ENCODE results near the gene KCNA10.
A peak's percentile ranks its signal among the peaks of the same experiment; 100 is the strongest.
"Not testable (repeated sequence)": the region's sequence is repeated elsewhere in the genome, so short reads cannot be mapped to it uniquely, and the experiment has no call there.

Gene KCNA10

DNA sequence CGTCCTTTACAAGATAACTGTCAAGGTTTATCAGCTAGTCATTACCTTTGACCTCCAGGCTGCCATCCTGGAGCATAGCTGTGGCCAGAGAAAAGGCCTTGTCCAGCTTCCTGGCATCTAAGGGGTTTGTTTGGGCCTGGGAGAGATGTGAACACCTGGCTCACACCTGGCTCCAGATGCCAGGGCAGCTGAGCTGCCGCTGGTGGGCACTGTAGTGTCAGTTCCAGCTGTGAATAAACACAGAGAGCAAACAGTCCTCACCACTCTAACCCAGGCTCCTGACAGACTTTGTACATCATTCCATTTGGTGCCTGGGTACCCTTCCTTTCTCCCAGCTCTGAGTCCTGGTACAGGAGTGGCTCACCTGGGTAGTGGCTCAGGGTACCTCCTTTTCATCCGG is 14.3 kb upstream of the KCNA10 start:
- no peak for DNase-seq (ENCODE audit: low spot score)

DNA sequence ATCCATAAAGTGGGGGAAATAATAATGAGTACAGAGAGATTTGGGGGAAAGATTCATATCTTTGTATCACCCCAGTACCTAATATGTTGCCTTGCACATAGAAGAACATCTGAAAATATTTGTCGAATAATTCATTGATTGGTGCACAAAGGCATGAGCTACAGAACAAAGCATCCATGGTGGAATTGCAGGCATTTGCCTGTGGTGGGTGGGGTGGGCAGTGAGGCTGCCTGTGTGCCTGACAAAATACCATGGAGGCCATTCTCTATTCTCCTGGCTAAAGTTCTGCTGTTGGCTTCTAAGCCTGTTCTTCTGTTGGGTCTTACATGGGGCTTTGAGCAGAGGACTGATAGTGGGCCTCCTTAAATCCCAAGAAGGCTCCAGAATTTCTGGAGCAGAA is 10.0 kb upstream of the KCNA10 start:
- no peak for DNase-seq (ENCODE audit: low spot score)

DNA sequence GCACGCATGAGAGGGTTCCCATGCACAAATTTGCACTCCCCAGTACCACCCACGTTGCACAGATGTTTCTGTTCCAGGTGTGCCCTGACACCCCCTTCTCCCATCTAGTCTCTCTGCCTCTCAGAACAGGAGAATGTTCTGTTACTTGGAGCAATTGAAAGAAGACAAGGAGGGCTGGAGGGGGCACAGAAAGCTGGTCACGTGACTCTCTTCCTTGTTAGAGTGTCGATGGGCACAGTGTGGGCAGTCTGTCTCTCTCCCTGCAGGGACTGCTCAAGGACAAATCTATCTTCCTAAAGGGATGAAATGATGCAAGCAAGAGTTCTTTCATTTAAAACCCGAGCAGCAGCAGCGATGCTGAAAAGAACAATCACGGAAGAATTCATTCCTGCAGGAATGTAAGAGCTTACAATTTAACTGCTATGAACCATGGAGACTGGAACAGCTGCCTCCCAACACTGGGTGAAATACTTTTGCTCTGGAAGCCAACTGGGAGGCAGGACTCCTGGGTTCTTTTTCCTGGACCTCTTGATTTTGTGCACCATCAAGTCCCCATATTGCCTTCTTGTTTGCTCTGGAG is 7.3 kb upstream of the KCNA10 start:
- no peak for DNase-seq (ENCODE audit: low spot score)

DNA sequence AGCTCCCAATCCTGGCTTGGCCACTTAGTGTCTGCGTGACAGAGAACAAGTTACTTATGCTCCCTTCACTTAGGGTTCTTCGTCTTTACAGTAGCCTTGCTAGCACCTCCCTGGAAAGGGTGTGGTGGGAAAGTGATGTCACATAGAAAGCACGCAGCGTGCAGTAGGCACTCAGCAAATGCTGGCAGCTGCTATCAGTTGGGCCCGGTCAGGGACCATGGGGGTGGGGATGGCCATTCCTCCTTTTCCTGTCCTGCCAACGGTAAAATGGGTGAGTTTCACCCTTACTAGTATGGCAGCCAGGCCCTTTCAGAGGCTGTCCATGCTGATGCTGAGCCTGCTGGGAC is 6.2 kb upstream of the KCNA10 start:
- DNase-seq (ENCODE audit: low spot score), result no peak

DNA sequence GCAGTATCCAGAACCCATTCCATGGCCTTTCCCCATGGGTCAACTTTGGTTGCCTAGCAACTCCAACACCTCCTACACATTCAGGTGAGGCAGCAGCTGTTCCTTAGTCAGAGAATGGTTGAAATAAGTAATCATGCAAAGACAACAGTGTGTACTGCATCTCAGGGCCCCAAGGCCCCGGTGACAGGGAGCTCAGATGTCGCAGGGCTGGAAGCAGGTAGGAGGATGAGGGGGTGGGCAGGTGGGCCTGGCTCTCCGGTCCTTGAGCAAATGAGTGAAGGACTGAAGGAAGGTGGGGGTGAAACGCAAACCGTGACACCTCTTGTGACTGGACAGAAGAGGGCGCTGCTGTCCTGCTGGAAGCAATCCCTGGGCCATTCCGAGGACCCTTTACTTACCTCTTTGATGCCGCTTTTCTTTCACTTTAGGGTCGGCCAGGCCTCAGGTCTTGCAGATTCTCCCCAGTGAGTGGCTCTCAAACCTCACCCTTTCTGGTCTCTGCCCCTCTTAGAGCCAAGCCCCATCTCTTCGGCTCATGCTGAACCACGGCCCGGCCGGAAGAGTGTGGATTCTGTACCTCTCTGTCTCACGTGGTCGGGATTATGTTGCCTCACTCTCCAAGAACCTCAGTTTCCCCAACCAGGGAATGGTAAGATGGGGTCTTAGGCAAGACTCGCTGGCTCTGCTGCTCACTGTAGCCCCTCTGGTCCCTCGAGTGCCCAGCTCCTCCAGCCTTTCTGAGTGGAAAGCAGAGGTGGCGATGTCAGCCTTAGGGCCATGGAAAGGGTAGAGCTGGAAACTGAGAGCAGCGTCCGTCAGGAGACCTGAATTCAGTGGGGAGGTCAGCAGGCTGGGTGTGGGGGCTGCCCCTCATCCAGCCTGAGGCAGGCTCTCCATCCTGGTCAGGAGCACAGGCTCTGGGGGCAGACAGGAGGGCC is 5.6 kb upstream of the KCNA10 start:
- peak; percentile 44 for DNase-seq (ENCODE audit: low spot score)

DNA sequence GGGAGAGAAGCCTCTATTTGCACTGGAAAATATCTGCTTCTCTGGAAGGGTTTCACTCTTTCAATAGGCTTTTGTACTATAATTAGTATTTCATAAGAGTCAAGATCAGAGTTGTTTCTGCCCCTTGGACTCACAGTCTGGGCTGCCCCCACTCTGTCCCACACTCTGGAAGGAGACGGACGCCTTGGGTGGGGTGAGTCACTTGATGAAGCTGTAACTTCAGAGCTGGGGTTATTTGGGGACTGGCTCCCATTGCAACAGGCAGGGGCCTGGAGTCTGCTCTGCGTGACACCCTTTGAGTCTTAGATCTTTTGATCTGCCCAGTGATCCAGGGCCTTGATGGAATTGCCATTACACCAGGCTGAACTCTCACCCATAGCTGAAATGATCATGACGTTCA is 4.0 kb upstream of the KCNA10 start:
- no peak for DNase-seq (ENCODE audit: low spot score)

DNA sequence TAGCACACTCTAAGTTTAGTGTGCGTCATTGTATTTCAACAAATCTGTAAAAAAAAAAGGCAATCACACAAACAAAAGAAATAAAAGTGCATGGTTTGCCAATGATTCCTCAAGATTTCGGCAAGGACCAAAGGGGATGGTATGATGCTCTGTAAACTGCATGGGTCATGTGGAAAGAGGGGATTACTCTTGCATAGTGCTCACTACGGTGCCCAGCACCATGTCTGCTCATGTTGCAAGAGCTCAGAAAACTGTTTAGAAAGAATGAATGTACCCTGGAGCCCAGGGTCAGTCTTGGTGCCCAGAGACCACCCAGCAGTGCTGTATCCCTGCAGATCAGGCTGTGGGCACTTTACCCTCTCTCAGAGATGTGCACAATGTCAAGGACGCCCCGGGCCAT is 3.6 kb upstream of the KCNA10 start:
- DNase-seq (ENCODE audit: low spot score), result no peak

DNA sequence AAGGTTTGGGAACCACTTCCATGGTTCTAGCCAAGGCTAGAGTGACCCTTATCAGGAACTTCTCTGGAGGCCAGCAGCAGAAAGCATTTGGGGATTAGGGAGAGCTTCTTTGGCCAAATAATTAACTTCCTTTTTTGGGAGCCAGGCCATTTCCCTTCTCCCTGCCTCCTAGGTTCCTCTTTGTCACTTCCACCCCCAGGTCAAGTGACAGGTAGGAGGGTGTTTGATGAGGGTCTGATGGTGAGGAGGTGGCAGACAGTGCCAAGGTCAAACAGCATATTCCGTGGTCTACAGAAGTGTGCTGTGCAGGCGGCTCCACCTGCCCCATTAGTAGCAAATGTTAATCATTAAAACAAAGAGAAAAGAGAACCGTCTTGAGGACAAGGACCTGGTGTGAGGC is 1.9 kb upstream of the KCNA10 start:
- DNase-seq (ENCODE audit: low spot score), result no peak

DNA sequence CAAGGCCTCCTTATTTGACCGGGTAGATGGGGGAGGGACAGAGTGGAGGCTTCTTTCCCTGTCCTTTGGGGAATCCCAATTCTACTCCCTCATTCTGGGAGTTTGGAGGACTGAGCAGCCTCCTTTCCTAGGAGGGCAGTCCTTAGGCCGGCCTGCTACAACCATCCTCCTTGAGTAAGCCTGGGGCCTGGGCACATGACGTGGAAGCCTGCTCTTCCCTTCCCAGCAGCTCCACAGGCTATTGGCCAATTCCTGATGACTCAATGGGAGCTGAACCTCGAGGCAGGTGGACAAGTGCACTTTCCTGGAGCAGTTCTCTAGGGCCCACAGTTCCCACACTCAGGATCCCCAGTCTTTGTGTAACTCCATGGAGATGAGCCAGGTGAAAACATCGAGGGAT is 3.1 kb downstream of the KCNA10 start:
- DNase-seq (ENCODE audit: low spot score), result no peak

DNA sequence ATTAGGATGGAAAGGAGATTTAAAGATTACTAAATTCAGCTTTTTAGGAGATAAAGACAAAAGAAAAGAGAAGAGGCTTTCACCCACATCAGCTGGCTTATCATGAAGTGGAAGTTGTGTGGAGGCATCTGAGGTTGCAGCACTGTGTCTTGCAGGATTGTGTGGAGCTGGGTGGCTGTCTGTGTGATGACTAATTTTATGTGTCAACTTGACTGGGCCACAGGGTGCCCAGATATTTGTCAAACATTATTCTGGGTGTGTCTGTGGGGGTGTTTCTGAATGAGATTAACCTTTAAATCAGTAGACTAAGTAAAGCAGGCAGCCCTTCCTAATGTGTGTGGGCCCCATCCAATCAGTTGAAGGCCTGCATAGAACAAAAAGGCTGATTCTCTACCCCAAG is 3.9 kb downstream of the KCNA10 start:
- no peak for DNase-seq (ENCODE audit: low spot score)

DNA sequence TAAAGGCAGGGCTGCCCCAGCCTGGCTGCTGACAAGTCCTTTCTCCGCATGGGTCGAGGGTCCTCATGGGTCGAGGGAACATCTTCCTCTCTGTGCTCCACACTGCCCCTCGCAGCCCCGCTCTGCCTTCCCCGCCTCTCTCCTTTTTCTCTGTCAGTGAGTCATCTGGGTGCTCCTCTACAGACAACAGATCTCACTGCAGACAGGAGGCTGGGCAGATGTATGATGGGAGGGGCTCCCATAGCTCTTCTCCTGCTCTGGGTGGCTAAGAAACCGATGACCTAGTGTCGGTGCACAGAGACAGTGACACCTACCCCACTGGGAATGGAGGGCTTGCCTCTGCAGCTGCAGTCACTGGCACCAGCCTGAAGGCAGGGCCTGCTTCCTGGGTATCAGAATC is 5.5 kb downstream of the KCNA10 start:
- no peak for DNase-seq (ENCODE audit: low spot score)

DNA sequence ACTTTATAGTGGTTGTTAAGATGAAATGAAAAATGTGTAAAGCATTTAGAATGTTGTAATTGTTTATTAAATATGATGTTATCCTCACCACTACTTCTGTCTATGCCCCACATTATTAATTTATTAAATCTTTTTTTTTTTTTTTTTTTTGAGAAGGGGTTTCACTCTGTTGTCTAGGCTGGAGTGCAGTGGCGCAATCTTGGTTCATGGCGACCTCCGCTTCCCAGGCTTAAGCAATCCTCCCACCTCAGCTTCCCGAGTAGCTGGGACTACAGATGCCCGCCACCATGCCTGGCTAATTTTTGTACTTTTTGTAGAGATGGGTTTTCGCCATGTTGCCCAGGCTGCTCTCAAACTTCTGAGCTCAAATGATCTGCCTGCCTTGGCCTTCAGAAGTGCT is 7.5 kb downstream of the KCNA10 start:
- no peak for DNase-seq (ENCODE audit: low spot score)

DNA sequence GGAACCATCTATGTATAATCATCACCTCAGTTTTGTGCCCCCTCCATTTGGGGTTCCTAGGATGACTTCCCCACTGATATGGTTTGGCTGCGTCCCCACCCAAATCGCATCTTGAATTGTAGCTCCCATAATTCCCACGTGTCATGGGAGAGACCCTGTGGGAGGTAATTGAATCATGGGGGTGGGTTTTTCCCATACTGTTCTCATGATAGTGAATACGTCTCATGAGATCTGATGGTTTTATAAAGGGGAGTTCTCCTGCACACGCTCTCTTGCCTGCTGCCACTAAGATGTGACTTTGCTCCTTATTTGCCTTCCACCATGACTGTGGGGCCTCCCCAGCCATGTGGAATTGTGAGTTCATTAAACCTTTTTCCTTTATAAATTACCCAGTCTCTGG is 8.1 kb downstream of the KCNA10 start:
- not testable (repeated sequence) for DNase-seq (ENCODE audit: low spot score)

DNA sequence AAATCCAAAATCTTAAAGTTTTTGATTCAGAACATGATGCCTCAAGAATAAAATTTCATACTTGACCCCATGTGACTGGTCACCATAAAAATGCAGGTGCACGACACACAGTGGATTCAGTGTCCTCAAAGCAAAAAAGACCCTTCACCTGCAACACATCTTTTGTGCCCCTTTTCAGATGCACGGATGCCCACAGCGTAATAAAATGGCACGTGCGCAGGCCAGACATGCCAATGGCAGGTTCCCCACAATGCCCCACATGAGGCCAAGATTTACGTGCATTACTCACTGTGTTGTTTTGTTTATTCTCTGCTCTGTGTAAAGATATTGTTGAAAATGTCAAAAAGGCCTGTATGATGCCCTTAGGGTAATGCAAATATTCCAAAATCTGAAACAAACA is 9.3 kb downstream of the KCNA10 start:
- DNase-seq (ENCODE audit: low spot score), result no peak

DNA sequence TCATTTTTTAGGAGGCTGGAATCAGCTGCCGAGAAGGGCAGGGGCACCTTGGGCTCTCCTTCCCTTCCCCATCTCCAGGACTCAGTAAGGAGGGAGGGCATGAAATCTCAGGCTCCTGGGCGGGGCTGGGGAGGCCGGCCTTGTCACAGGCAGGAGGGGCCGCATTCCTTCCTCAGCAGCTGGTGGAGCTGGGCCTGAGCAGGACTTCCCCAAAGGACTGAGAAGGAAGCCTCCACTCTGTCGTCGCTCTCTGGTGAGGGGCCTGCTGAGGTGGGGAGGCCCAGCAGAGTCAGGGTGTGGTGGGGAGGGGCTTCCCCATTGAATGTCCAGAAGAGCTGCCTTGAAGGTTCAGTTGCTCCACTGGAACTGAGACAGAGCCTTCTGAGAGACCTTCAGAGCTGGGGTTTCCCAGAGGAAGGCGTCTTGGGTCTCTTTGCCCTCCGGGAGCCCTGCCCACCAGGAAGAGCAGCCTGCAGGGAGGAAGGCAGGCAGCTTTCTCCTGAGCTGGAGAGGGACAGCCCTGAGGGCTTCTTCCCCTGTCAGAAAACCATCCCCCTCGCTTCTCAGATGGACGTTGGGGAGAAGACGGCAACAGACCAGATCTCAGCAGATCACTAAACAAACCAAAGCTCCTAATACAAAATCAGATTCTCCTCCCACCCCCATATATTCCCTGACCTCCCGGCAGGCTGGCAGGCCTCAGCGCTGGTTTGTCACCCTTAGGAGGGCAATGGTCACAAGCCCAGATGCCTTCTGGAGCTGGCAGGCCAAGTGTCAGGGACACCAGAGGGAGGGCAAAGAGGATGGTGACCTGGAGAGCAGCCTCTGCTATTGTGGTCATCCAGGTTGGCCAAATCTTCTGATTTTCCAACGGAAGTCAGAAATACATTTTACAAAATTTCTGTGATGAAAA is 10.7 kb downstream of the KCNA10 start:
- no peak for DNase-seq (ENCODE audit: low spot score)

DNA sequence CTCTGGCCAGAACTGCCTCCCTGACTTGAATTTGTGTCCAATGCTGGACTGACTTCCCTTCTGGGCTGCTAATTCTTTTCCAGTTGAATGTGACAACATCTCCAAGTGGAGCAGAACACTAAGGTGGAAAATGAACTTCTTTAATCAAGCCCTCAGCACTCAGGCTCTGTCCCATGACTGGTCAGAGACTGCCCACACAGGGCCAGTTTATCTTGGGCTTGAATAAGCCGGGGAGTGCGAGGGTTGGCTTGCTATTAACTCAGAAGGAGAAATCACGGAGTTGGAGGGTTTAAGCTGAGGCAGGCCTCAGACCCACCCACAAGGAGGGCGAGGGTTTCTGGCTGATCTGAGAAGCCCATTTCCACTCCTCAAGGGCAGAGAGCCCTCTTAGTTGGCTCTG is 12.4 kb downstream of the KCNA10 start:
- DNase-seq (ENCODE audit: low spot score), result no peak

DNA sequence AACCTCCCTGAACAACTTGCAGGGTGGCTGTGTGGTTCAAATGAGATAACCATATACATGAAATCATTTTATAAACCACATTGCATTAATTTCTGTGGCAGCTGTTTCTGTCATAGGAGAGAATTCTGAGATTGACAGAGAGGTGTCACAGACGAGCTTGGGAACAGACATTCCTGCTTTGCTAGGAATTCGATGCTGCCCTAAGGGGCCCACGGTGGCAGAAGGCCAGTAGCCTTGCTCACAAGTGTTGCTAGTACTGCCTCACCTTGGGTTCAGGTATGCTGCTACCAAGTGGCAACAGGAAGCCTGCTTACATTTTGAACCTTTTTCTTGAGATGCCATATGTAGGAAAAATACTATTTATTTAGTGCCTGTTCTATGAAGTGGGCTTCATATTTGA is 13.4 kb downstream of the KCNA10 start:
- DNase-seq (ENCODE audit: low spot score), result no peak

DNA sequence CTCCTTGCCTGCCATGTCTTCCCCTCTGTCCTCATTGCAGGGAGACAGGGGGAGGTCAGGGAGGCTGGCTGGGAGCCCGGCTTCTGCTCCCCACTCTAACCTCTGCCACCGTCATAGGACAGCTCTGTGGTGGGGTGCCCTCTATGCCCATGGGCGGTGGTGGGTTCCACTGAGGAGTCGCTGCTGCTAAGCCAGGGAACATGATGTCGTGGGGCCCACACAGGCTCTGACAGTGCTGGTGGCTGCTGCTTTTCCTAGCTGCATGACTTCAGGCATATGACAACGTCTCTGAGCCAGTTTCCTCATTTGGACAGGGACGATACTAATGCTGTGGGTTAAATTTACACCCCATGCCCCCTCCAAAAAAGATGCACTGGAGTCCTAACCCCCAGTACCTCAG is 14.7 kb downstream of the KCNA10 start:
- no peak for DNase-seq (ENCODE audit: low spot score)

DNA sequence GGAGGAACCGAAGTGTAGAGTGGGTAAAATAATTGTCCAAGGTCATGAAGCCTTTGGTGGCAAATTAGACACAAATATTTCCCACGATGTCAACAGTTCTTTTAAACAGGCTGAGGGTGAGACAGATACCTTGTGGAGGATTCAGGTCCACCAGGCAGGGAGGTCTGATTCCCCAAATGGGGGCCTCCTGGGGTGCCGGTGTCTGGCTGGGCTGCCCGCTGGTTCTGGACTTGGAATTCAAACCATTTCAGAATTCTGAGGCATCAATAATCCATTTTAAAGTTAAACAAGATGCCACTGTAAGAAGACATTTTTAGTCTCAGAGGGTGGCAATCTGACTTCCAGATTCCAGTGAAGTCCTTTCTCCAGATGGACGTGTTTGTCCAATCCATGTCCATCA is 15.5 kb downstream of the KCNA10 start:
- no peak for DNase-seq (ENCODE audit: low spot score)

DNA sequence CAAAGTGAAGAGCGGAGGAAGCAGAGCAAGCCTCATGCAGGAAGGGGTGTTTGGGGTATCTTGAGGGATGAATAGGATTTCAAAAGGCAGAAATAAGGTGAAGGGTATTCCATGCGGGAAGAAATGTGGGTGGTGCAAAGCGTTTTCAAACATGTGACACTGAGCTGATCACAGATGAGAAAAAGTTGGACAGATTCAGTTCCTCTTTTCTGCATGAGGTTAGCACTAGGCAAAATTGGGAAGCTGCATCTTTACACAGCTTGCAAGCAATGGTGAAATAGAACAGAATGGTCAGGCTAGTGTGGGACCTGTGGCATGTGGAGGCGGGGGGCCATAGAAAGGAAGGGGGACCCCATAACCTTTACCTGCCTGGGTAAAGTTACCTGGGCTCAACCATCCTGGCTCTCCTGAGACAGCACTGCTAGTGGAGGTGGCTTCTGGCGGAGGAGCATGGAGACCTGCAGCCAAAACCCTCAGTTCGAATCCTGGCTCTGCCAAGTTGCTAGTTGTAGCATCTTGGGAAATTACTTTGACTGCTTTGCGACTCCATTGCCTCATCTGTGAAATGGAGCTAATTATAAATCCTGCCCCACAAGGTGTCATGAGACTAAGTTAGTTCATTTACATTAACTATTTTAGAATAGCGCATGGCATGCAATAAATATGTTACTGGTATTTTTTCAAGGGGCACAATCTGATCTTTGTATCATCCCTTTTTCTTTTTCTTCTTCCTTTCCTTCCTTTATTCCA is 16.4 kb downstream of the KCNA10 start:
- DNase-seq (ENCODE audit: low spot score), result no peak

DNA sequence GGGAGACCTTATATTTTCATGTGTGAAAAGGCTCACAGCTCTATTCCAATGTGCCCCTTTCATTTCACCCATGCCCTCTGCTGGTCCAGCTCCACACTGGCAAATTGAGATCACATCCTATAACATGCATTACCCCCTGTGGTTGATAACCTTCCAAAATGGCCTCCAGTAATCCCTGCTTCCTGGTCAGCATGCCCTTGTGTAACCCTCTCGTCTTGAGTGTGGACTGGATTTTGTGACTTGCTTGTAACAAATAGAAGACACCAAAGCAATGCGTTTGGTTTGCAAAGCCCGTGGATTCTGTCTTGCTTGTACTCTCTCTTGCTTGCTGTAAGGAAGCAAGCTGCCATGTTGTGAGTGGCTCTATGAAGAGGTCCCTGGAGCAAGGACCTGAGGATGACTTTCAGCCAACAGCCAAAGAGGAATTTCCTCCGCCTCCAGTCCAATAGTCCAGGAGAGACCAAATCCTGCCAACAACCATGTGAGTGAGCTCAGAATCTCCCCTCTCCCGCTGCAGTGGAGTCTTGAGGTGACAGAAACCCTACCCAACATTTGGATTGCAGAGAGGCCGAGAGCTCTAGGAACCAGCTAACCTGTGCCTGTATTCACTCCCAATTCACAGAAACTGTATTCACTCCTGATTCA is 17.4 kb downstream of the KCNA10 start:
- DNase-seq (ENCODE audit: low spot score), result no peak

DNA sequence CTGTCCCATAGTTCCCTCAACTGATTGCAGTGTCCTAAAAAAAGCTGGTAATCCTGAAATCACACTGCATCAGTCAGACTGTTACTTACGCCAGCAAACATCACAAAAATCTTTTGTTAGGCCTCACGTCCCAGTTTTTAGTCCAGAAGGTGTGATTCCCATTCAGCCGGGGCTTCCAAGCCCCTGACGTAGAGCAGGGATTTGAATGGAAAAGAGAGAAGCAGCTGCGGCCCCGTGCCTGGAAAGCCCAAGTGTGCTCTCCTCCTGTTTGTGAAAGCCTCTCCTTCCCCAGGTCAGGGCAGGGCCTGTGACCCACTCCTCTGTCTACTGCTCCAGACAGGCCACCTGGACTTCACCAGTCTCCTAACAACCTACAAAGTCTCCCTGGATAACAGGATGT is 20.7 kb downstream of the KCNA10 start:
- DNase-seq (ENCODE audit: low spot score), result no peak

Measured in CD4-positive, alpha-beta T cell treated with Interleukin-15 for 4 hours (primary cell).